T-helper 1 cell treated with Interleukin-12 subunit alpha and Interleukin-12 subunit beta and Interleukin-4 antibody, amounts not matched to agents 30 μg/mL and 1 μg/mL, for 36 hours (primary cell): ENCODE measurements around the gene CD9.
A peak's percentile ranks its signal among the peaks of the same experiment; 100 is the strongest.
"Not testable (repeated sequence)": the region's sequence is repeated elsewhere in the genome, so short reads cannot be mapped to it uniquely, and the experiment has no call there.

Experiments
- H3K27ac Mint-ChIP-seq: one replicate; pipeline ENCODE4 v1.8.0; 2021; ENCODE audit warnings: mild to moderate bottlenecking, mixed read lengths
- H3K27me3 Mint-ChIP-seq: one replicate; pipeline ENCODE4 v1.8.0; 2021; ENCODE audit warnings: low read depth, mixed read lengths
- H3K36me3 Mint-ChIP-seq: one replicate; pipeline ENCODE4 v1.8.0; 2021; ENCODE audit warnings: low read depth, mixed read lengths
- H3K4me1 Mint-ChIP-seq: one replicate; pipeline ENCODE4 v1.8.0; 2021; ENCODE audit warnings: low read depth, mixed read lengths
- H3K4me3 Mint-ChIP-seq: one replicate; pipeline ENCODE4 v1.8.0; 2021; ENCODE audit warnings: mild to moderate bottlenecking, moderate library complexity, mixed read lengths
- H3K9me3 Mint-ChIP-seq: one replicate; pipeline ENCODE4 v1.8.0; 2021; ENCODE audit warnings: mixed read lengths

The CD9 gene

DNA sequence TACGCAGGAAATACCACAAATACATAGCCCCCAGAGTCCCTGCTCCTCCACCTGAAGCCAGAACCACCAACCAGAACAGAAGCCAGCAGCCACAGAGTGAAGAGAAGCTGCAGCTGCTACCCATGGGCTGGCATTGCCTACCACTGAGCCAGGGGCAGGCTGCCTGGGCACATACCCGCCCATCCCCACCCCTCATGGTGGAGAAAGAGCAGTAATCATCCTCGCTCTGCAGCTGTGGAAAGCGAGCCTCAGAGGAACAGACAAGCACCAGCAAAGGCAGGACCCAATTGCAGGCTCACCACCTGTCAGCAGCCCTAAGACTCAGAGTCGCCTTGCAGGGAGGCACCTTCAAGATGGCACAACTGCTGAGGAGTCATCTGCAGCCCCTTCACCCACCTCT, 11.2 kb upstream of the CD9 start:
- Mint-ChIP-seq H3K27ac (no peak overlapping the region), H3K4me1 (no peaks in the 10 kb centered on the region), H3K27me3 (peaks cover 32% of the 10 kb centered on the region), H3K4me3 (no peak overlapping the region), H3K9me3 (no peaks in the 10 kb centered on the region), H3K36me3 (no peaks in the 10 kb centered on the region)

DNA sequence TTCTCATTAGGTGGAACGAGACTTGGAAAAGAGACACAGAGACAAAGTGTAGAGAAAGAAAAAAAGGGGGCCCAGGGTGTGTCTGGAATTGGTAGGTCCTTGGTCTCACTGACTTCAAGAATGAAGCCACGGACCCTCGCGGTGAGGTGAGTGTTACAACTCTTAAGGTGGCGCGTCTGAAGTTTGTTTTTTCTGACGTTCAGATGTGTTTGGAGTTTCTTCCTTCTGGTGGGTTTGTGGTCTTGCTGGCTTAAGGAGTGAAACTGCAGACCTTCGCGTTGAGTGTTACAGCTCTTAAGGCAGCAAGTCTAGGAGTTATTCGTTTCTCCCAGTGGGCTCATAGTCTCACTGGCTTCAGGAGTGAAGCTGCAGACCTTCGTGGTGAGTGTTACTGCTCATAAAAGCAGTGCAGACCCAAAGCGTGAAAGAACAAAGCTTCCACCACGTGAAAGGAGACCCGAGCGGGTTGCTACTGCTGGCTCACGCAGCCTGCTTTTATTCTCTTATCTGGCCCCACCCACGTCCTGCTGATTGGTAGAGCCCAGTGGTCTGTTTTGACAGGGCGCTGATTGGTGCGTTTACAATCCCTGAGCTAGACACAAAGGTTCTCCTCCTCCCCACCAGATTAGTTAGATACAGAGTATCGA, 10.1 kb upstream of the CD9 start:
- H3K27me3 Mint-ChIP-seq = peaks cover 32% of the 10 kb centered on the region
- not testable (repeated sequence) for H3K36me3 Mint-ChIP-seq, H3K4me3 Mint-ChIP-seq, H3K4me1 Mint-ChIP-seq, H3K9me3 Mint-ChIP-seq, H3K27ac Mint-ChIP-seq

DNA sequence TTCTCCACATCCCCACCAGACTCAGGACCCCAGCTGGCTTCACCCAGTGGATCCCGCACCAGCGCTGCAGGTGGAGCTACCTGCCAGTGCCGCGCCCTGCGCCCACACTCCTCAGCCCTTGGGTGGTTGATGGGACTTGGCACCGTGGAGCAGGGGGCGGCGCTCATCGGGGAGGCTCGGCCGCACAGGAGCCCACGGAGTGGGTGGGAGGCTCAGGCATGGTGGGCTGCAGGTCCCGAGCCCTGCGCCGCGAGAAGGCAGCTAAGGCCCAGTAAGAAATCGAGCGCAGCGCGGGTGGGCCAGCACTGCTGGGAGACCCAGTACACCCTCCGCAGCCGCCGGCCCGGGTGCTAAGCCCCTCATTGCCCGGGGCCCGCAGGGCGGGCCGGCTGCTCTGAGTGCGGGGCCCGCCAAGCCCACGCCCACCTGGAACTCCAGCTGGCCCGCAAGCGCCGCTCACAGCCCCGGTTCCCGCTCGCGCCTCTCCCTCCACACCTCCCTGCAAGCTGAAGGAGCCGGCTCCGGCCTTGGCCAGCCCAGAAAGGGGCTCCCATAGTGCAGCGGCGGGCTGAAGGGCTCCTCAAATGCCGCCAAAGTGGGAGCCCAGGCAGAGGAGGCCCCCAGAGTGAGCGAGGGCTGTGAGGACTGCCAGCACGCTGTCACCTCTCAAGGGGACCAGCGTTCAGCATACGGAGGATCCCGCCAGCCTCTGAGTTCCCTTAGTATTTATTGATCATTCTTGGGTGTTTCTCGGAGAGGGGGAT, 9.3 kb upstream of the CD9 start:
- peaks cover 32% of the 10 kb centered on the region for H3K27me3 Mint-ChIP-seq
- not testable (repeated sequence) for H3K36me3 Mint-ChIP-seq, H3K4me3 Mint-ChIP-seq, H3K4me1 Mint-ChIP-seq, H3K27ac Mint-ChIP-seq, H3K9me3 Mint-ChIP-seq

DNA sequence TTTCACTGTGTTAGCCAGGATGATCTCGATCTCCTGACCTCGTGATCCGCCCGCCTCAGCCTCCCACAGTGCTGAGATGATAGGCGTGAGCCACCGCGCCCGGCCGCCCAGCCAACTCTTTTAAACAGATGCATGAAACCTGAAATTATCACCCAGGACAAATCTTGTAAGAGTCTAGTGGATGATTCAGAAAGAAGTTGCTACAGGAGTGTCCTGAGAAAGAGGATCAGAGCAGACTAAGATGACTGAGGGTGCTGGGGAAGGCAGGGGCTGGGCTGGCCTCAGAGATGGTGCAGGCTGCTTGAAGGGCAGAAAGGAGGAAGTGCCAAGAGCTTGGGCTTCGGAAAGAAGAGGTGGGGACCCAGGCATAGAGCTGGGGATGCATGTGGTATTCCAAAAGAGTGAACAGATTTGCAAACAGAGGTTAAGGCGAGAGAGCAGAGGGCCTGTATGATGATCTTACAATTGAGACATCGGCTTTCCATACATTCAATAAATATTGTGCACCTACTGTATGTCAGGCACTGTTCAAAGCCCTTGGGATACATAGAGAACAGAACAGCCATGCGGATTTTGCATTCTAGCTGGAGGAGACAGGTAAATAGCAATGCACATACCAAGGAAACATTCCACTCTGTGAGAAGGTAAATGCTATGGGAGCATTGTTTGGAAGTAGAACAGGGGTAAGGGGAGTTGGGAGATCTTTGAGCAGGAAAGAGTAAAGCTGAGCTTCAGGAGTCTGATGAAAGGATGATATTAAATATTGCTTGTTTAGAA, 7.4 kb upstream of the CD9 start:
- Mint-ChIP-seq H3K9me3 (no peaks in the 10 kb centered on the region), H3K4me3 (no peak overlapping the region), H3K27me3 (peaks cover 26% of the 10 kb centered on the region), H3K4me1 (peaks cover 7% of the 10 kb centered on the region), H3K27ac (no peak overlapping the region), H3K36me3 (no peaks in the 10 kb centered on the region)

DNA sequence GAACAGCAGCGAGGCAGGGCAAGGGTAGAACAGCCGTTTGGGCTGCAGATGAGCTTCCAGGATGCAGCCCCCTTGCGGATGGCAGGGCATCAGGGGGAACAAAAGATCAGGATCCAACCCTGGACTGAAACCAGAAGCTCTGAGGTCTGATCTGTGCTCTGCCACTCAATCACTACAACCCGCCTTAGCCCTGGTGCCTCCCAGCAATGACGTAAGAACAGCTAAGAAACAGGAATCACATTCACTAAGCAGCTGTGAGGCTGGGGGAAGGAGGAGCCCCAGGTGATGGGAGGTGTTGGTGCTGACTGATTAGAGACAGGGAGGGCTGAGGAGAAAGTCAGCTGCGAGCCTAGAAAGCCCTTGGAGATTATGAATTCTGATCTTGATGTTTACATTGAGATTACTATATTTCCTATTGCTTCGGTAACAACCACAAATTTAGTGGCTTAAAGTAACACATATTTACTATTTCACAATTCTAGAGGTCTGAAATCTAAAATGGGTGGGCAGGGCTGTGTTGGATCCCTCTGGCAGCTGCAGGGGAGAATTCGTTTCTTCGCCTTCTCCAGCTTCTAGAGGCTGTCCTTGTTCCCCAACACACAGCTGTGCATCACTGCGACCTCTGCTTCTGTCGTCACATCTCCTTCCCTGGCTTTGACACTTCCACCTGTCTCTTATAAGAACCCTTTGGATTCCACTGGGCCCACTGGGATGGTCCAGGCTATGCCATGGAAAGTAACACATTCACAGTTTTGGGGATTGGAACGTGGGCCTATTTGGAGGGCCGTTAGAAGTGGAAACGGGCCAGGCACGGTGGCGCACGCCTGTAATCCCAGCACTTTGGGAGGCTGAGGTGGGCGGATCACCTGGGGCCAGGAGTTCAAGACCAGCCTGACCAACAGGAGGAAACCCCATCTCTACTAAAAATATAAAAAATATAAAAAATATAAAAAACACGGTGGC, 6.1 kb upstream of the CD9 start:
- H3K9me3 Mint-ChIP-seq = no peaks in the 10 kb centered on the region
- H3K27me3 Mint-ChIP-seq = peaks cover 34% of the 10 kb centered on the region
- peaks cover 11% of the 10 kb centered on the region for H3K4me1 Mint-ChIP-seq
- H3K36me3 Mint-ChIP-seq = no peaks in the 10 kb centered on the region
- H3K27ac Mint-ChIP-seq = no peak overlapping the region
- no peak overlapping the region for H3K4me3 Mint-ChIP-seq

DNA sequence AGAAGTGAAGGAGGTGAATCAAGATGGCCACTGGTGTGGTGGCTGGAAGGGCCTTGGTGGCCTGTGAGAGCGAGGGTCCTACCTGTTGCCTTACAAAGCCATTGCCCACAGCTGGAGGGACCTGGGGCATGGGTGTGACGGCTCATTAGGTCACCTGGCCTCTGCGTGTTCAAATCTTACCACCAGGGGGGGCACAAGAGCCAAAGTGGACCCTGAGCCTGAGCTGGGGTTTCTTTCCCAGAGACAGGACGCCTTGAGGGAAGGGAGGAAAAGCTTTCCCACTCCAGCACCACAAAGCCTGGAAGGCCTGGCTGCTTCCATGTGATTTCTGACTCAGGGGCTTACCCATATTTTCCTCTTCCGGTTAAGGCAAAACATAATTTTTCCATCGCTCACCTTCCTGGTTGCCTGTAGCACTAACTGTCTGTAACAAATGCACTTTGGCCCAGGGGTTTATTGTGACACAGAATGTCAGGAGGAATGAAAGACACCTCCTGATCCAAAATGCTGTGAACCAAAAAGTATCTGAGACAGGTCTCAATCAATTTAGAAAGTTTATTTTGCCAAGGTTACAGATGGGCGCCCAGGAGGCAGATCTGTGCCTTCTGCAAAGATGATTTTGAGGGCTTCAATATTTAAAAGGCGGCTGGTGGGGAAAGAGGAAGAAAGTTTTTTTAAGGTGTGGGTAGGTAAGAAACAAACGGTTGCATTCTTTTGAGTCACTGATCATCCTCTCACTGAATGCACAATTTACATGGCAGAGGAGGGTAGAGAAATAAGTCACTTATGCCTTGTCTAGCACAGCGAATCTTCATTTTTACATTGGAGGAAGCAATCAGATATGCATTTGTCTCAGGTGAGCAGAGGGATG, 4.3 kb upstream of the CD9 start:
- Mint-ChIP-seq H3K9me3 (no peaks in the 10 kb centered on the region), H3K27ac (peak overlapping the region; percentile 1), H3K36me3 (no peaks in the 10 kb centered on the region), H3K4me1 (peaks cover 11% of the 10 kb centered on the region), H3K27me3 (peaks cover 35% of the 10 kb centered on the region), H3K4me3 (no peak overlapping the region)

DNA sequence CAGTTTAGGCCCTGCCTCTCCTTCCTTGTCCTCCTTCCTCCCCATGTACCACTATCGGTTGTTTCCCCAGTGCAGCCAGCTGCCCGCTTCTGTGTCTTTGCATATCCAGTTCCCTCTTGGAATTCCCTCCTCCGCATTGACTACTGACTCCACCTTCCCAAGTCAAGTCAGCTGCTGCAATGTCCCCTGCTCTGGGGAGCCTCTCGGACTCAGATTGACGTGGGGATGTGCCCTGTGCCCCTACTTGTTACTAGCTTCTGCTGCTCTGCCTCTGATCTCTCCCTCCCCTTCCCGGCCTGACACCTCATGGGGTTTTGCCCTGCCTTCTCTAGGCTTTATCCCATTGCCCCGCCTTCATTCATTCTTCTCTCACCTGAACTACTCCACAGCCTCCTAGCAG, 2.1 kb upstream of the CD9 start:
- no peaks in the 10 kb centered on the region for H3K9me3 Mint-ChIP-seq
- H3K36me3 Mint-ChIP-seq = peaks cover 2% of the 10 kb centered on the region
- H3K27me3 Mint-ChIP-seq = peaks cover 51% of the 10 kb centered on the region
- peaks cover 12% of the 10 kb centered on the region for H3K4me1 Mint-ChIP-seq
- no peak overlapping the region for H3K4me3 Mint-ChIP-seq
- no peak overlapping the region for H3K27ac Mint-ChIP-seq

DNA sequence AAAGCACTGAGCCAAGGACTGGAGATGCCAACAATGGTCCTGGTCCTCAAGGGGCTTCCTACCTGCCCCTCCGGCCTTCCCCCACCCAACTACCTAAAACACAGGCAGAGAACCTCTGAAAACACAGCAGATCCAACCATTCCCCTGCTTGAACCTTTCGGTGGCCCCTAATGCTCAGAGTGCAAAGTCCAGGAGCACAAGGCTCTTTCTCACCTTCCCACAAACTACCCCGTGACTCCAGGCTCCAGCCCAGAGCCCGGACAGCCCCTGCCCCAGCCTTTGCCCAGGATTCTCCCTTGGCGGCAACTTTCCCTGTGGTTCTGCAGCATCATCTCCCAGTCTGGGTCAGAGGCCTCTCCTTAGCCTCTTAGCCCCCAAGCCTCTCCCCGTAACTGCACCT, 1.6 kb upstream of the CD9 start:
- Mint-ChIP-seq H3K9me3 (no peaks in the 10 kb centered on the region), H3K4me3 (no peak overlapping the region), H3K27me3 (peaks cover 50% of the 10 kb centered on the region), H3K27ac (no peak overlapping the region), H3K4me1 (peaks cover 12% of the 10 kb centered on the region), H3K36me3 (peaks cover 2% of the 10 kb centered on the region)

DNA sequence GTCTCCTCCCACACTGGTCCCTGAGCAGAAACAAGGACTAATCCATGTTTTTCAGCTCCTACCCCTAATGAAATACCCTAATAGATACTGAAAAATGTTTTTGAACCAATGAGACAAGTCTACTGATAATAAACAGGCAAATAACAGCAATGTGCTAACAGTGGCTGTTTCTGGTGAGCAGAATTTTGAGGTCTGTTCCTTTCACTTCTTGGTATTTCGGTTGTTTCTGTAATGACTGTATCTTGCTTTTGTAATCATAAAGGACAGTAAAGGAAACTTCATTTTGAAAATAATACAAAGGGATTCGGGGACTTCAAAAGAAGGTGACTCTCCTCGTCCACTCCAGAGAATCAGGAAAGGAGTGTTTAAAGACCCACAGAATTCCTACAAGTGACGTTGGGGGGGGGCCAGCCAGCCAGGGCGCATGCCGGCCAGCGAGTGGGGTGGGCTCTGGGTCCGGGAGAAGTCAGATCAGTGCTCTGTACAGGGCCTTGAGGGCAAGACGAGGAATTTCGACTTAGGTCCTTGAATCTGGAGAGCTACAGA, 1.1 kb upstream of the CD9 start:
- Mint-ChIP-seq H3K4me1 (peaks cover 12% of the 10 kb centered on the region), H3K4me3 (peak overlapping the region; percentile 14)

DNA sequence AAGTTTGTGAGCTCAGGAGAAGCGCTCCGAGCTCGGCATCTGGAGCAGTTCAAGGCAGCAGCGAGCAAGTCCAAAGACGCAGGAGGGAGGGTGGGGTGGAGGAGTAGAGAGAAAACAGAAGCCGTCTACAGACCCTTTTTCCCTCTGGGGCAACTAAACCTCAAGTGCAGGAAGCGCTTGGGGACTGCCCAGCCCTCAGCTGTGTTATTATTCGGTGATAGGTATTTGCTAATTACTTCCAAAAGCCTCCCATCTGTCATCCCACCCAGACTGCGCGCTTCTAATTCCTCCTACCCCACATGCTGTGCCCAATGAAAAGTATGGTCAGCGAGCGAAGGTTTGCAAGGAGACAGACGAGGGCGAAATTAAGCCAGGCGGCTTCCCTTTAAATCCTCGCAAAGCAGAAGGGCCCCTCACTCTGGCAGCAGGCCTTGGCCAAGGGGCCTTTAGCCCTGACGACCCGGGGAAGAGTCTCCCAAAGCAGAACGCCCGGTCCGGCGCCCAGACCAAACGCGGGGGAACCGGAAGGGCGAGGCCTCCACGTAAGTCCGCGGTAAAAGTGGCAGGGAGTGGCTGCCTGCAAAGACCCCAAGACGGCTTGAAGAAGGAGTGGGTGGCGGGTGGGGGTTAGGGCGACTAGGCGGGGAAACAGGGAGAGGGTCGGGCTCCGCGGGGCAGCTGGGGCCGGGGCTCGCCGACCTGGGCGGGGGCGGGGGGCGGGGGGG, 507 bp upstream of the CD9 start:
- H3K4me1 Mint-ChIP-seq = peaks cover 14% of the 10 kb centered on the region
- H3K27ac Mint-ChIP-seq = no peak overlapping the region
- H3K36me3 Mint-ChIP-seq = peaks cover 2% of the 10 kb centered on the region
- H3K4me3 Mint-ChIP-seq = no peak overlapping the region
- no peaks in the 10 kb centered on the region for H3K9me3 Mint-ChIP-seq
- peaks cover 47% of the 10 kb centered on the region for H3K27me3 Mint-ChIP-seq

More for the DNA sequence above, 1.1 kb upstream of the CD9 start:
- Mint-ChIP-seq H3K9me3 (no peaks in the 10 kb centered on the region), H3K36me3 (peaks cover 2% of the 10 kb centered on the region), H3K27me3 (peaks cover 47% of the 10 kb centered on the region), H3K27ac (no peak overlapping the region)

DNA sequence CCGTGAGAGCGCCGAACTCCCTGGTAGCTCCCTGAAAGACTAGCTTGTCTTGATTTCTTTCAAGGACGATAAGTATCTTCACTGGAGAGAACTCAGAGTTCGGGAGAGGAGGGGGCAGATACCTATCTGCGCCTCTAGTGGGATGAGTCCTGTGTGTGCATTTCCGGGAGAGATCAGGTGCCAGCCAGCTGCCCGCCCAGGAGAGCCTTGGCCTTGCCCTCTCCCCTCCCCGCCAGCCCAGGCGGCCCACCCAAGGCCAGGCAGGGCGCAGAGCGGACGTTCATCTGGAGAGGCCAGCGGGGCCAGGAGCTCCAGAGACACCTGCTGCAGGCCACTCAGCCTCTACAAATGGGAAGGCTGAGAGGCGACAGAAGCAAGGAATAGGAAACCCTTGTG, 1.0 kb downstream of the CD9 start:
- Mint-ChIP-seq H3K36me3 (peaks cover 7% of the 10 kb centered on the region), H3K4me3 (peak overlapping the region; percentile 68), H3K9me3 (no peaks in the 10 kb centered on the region), H3K27ac (no peak overlapping the region), H3K27me3 (peaks cover 54% of the 10 kb centered on the region), H3K4me1 (peaks cover 17% of the 10 kb centered on the region)

DNA sequence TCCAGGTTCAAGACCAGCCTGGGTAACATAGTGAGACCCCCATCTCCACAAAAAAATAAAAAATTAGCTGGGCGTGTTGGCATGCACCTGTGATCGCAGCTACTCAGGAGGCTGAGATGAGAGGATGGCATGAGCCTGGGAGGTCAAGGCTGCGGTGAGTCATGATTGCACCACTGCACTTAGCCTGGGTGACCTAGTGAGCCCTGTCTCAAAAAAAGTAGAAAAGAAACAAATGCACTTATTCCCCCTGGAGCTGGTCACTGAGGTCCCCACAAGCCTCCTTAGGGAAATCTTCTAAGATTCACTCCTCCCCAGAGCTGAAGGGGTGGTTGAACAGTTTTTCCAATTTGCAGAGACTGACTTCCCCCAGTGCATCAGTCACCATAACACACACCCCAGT, 1.6 kb downstream of the CD9 start:
- Mint-ChIP-seq H3K4me1 (peaks cover 16% of the 10 kb centered on the region), H3K9me3 (no peaks in the 10 kb centered on the region), H3K36me3 (peaks cover 7% of the 10 kb centered on the region), H3K4me3 (no peak overlapping the region), H3K27ac (no peak overlapping the region), H3K27me3 (peaks cover 53% of the 10 kb centered on the region)

DNA sequence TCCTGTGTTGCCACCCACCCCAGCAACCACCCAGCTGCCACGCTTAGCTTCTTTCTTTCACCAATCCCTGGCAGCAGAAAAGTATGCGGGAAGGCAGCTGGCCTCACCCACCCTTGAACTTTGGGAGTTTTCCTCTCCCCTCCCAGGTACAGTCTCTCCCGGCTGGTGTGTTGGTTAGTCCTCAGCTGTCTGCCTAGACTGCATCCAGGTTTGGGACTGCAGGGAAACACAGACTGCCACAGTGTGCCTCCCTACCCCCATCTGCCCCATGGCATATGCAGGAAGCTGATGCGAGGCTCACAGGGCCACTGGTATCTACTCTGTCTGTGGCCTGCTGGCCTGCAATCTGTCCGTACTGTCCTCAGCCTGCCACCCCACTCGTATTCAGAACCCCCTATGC, 2.1 kb downstream of the CD9 start:
- peaks cover 16% of the 10 kb centered on the region for H3K4me1 Mint-ChIP-seq
- H3K27ac Mint-ChIP-seq = no peak overlapping the region
- peaks cover 53% of the 10 kb centered on the region for H3K27me3 Mint-ChIP-seq
- peaks cover 7% of the 10 kb centered on the region for H3K36me3 Mint-ChIP-seq
- peak overlapping the region; percentile 33 for H3K4me3 Mint-ChIP-seq
- no peaks in the 10 kb centered on the region for H3K9me3 Mint-ChIP-seq
